H1 (cell line): ENCODE measurements around the gene PLSCR3. TPM values are rescaled to one million over a fixed set of nuclear protein-coding genes. Genes with fewer than 3 reads are reported as not detected.
A peak's percentile ranks its signal among the peaks of the same experiment; 100 is the strongest.

Source experiments
- CBX8 ChIP-seq: fragments of 300-800, 300-1000 bp; sonication (generic); IDR thresholded peaks from 2 replicates; pipeline ENCODE4 v1.7.1; 2016; ENCODE audit warnings: low read depth, low read length, borderline replicate concordance
- CREB1 ChIP-seq: IDR thresholded peaks from 2 replicates; pipeline ENCODE4 v1.6.1; 2012; ENCODE audit warnings: inconsistent platforms
- MAX ChIP-seq: IDR thresholded peaks from 2 replicates; pipeline ENCODE4 v1.6.1; 2012; ENCODE audit warnings: inconsistent platforms
- NRF1 ChIP-seq: IDR thresholded peaks from 2 replicates; pipeline ENCODE4 v1.6.1; 2011; ENCODE audit warnings: mild to moderate bottlenecking, low read depth, low read length, improper control_type of control experiment
- RBBP5 ChIP-seq: IDR thresholded peaks from 2 replicates; pipeline ENCODE4 v1.7.1; 2012; ENCODE audit warnings: low read depth, mild to moderate bottlenecking, inconsistent platforms, low read length, moderate library complexity, borderline replicate concordance
- TAF7 ChIP-seq: optimal IDR thresholded peaks from 2 replicates; pipeline ENCODE3; 2011; ENCODE audit warnings: low read depth, mild to moderate bottlenecking, inconsistent platforms, low read length, moderate library complexity, borderline replicate concordance
- TBP ChIP-seq: IDR thresholded peaks from 2 replicates; pipeline ENCODE4 v1.6.1; 2011; ENCODE audit warnings: low read depth, low read length, improper control_type of control experiment
- YY1 ChIP-seq: IDR thresholded peaks from 2 replicates; pipeline ENCODE4 v1.6.1; 2011; ENCODE audit warnings: low read depth, mild to moderate bottlenecking, low read length
- polyA plus RNA-seq, 7 experiments: library from polyadenylated mRNA; depleted of rRNA in 3 of 7; stranded (reverse) in 5 of 7; unstranded in 2 of 7; fragments of >200 nt in 5 of 7; fragments of 200-250 nt in 2 of 7; gene quantifications; 1 replicate in 5 of 7; 2 replicates in 1 of 7; 4 replicates in 1 of 7; pipeline versions ENCODE4 v1.2.1 to v1.2.3, GENCODE V29; 2011 to 2013; ENCODE audit warnings: missing spikeins in 2 of 7, mixed read lengths in 2 of 7
- total RNA-seq: library from RNA; stranded (reverse); fragmentation: NEBNext Ultra II Directional; extraction: Animal tissue kit (Norgen Biotek cat#: 25700); gene quantifications from 2 replicates; pipeline ENCODE4 v1.2.1, GENCODE V29; 2021
- TF ChIP-seq, protein P1 (sequence below): IDR thresholded peaks from 2 replicates; pipeline ENCODE4 v1.6.1; 2011; ENCODE audit warnings: low read length, improper control_type of control experiment
- TF ChIP-seq, protein P2 (sequence below): IDR thresholded peaks from 2 replicates; pipeline ENCODE4 v1.6.1; 2012; ENCODE audit warnings: inconsistent platforms

Gene PLSCR3
- total and polyA plus RNA-seq, 2 of the 8 experiments (the other 6 are each of a cell fraction or from before 2014, with no cell fraction given) = 36.1 to 38.7 TPM

- TF ChIP-seq, protein P1, sequence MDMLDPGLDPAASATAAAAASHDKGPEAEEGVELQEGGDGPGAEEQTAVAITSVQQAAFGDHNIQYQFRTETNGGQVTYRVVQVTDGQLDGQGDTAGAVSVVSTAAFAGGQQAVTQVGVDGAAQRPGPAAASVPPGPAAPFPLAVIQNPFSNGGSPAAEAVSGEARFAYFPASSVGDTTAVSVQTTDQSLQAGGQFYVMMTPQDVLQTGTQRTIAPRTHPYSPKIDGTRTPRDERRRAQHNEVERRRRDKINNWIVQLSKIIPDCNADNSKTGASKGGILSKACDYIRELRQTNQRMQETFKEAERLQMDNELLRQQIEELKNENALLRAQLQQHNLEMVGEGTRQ = peak; percentile 9; the same call in 1 of the 2 replicates
- TF ChIP-seq YY1 = peak; percentile 48
- TF ChIP-seq, protein P2, sequence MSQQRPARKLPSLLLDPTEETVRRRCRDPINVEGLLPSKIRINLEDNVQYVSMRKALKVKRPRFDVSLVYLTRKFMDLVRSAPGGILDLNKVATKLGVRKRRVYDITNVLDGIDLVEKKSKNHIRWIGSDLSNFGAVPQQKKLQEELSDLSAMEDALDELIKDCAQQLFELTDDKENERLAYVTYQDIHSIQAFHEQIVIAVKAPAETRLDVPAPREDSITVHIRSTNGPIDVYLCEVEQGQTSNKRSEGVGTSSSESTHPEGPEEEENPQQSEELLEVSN = peak; percentile 91
- TF ChIP-seq MAX = peak; percentile 73
- no peak for TF ChIP-seq NRF1
- TF ChIP-seq RBBP5 = 0 out of 2 replicates have a peak, but pooled peaks have one; percentile 1
- TF ChIP-seq TAF7 = no peak
- no peak; the same call in 1 of the 2 replicates for TF ChIP-seq TBP
- TF ChIP-seq CBX8 = no peak
- TF ChIP-seq CREB1 = peak; percentile 84
These were observed 10.4 kb downstream of the PLSCR3 start (continued) for GRCh38 chr17:7383742-7384488.
